Measurements from ENCODE around the gene RFLNA.

DNA sequence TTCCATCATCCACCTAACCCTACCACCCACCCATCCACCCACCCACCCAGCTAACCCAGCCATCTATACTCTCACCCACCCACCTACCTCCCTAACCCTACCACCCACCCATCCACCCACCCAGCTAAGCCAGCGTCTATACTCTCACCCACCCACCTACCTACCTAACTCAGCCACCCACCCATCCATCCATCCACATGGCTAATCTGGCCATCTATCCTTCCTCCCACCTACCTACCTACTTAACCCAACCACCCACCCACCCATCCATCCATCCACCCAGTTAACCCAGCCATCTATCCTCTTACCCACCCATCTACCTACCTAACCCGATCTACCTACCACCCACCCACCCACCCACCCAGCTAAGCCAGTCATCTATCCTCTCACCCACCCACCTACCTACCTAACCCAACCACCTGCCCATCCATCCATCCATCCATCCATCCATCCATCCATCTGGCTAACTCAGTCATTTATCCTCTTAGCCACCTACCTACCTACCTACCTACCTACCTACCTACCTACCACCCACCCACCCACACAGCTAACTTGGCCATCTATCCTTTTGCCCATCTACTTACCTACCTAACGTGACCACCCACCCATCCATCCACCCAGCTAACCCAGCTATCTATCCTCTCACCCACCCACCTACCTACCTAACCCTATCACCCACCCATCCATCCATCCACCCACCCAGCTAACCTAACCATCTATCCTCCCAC is 44.1 kb downstream of the RFLNA start:
- TF ChIP-seq, protein P1, sequence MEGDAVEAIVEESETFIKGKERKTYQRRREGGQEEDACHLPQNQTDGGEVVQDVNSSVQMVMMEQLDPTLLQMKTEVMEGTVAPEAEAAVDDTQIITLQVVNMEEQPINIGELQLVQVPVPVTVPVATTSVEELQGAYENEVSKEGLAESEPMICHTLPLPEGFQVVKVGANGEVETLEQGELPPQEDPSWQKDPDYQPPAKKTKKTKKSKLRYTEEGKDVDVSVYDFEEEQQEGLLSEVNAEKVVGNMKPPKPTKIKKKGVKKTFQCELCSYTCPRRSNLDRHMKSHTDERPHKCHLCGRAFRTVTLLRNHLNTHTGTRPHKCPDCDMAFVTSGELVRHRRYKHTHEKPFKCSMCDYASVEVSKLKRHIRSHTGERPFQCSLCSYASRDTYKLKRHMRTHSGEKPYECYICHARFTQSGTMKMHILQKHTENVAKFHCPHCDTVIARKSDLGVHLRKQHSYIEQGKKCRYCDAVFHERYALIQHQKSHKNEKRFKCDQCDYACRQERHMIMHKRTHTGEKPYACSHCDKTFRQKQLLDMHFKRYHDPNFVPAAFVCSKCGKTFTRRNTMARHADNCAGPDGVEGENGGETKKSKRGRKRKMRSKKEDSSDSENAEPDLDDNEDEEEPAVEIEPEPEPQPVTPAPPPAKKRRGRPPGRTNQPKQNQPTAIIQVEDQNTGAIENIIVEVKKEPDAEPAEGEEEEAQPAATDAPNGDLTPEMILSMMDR (conservative IDR thresholded peaks at IDR 0.05 in 1 of 2, IDR thresholded peaks at IDR 0.05 in 1 of 2; ENCODE audit: extremely low read depth in 1 of 2, insufficient read depth in 1 of 2, low read depth in 1 of 2, low read length in 2 of 2) = no peak
- TF ChIP-seq EZH2 (IDR thresholded peaks at IDR 0.05; ENCODE audit: borderline replicate concordance, low read length) = no peak
